ENCODE data around the gene MAST2. TPM values are rescaled to one million over a fixed set of nuclear protein-coding genes. Genes with fewer than 3 reads are reported as not detected.
"Not testable (repeated sequence)": the region's sequence is repeated elsewhere in the genome, so short reads cannot be mapped to it uniquely, and the experiment has no call there.

The MAST2 gene
- total and polyA plus RNA-seq, 2 donors (not counting 3 experiments of a cell fraction or from before 2014, with no cell fraction given), result 25.0 to 41.2 TPM

- Histone ChIP-seq H2AFZ (ENCODE audit: low read depth, low read length) (no peak overlapping the region), H3K79me2 (ENCODE audit: control insufficient read depth, insufficient read depth, low read length) (peaks cover 26% of the 10 kb centered on the region), H3K9me1 (replicated peaks; ENCODE audit: control insufficient read depth, extremely low read depth, insufficient read depth, low read length) (no peaks in the 10 kb centered on the region), H3K4me1 (ENCODE audit: control insufficient read depth, extremely low read depth, insufficient read depth, low read length) (no peaks in the 10 kb centered on the region), H3K9me3 (replicated peaks; ENCODE audit: control insufficient read depth, insufficient read depth, low read length) (no peaks in the 10 kb centered on the region), H3K27me3 (ENCODE audit: control insufficient read depth in 2 of 2, insufficient read depth in 2 of 2, low read length in 2 of 2) (no peaks in the 10 kb centered on the region), H3K27ac (ENCODE audit: insufficient read depth, low read depth, low read length) (no peak overlapping the region), H3K36me3 (ENCODE audit: control insufficient read depth in 2 of 2, extremely low read depth in 1 of 2, insufficient read depth in 2 of 2, low read length in 2 of 2) (no peaks in the 10 kb centered on the region), H3K9ac (replicated peaks; ENCODE audit: extremely low read depth, insufficient read depth, low read length) (no peak overlapping the region), H3K4me3 (replicated peaks in 1 of 3; ENCODE audit: insufficient read depth in 1 of 3, low read depth in 1 of 3, low read length in 3 of 3) (no peak overlapping the region), H4K20me1 (replicated peaks; ENCODE audit: control insufficient read depth, extremely low read depth, insufficient read depth, low read length) (no peaks in the 10 kb centered on the region), H3K4me2 (ENCODE audit: insufficient read depth, low read length) (no peak overlapping the region)
- intact Hi-C loops (cut with micrococcal nuclease) (no loop called here), dilution Hi-C loops (cut with MboI; ENCODE audit: extremely low pct_ligation_motif_present, low sequenced_read_pairs) (no loop called here)
- TF ChIP-seq JUN (IDR thresholded peaks at IDR 0.05; ENCODE audit: borderline replicate concordance, insufficient read depth, insufficient read length, low read depth) (no peak), GATA2 (IDR thresholded peaks at IDR 0.05; ENCODE audit: insufficient read depth, insufficient read length, low read depth, low read length) (no peak), POLR2AphosphoS5 (IDR thresholded peaks at IDR 0.05; ENCODE audit: insufficient read depth, low read depth, low read length) (no peak), FOS (IDR thresholded peaks at IDR 0.05; ENCODE audit: borderline replicate concordance, insufficient read depth, low read length) (no peak), POLR2A (IDR thresholded peaks at IDR 0.05; ENCODE audit: low read depth, low read length) (no peak), MAX (IDR thresholded peaks at IDR 0.05; ENCODE audit: insufficient read depth, insufficient read length) (no peak), CTCF (IDR thresholded peaks at IDR 0.05; ENCODE audit: extremely low read depth in 1 of 2, insufficient read depth in 1 of 2, low read depth in 1 of 2, low read length in 2 of 2) (no peak), MYC (IDR thresholded peaks at IDR 0.05; ENCODE audit: low read depth, low read length) (no peak), EZH2 (IDR thresholded peaks at IDR 0.05; ENCODE audit: borderline replicate concordance, low read depth, low read length, severe bottlenecking) (no peak)
- no peak for DNase-seq (ENCODE audit: low read depth, low spot score)
- CTCF ChIA-PET, result interaction anchor here (0.5 kb wide), 1 partner anchor 434 kb away, joined by 3 read pairs; no protein-coding TSS in a partner anchor
- no peak for FAIRE-seq
- POLR2A ChIA-PET, result no interaction called here
- BruUV-seq (replicated peaks), result no TSS peak
Observed at GRCh38 chr1:45857101-45857700, 53.8 kb downstream of the MAST2 start.

- FAIRE-seq; H3K27me3 ChIP-seq (ENCODE audit: control insufficient read depth in 2 of 2, insufficient read depth in 2 of 2, low read length in 2 of 2); POLR2A ChIA-PET; dilution Hi-C loops (cut with MboI; ENCODE audit: extremely low pct_ligation_motif_present, low sequenced_read_pairs); H2AFZ ChIP-seq (ENCODE audit: low read depth, low read length); H3K9me1 ChIP-seq (replicated peaks; ENCODE audit: control insufficient read depth, extremely low read depth, insufficient read depth, low read length); H3K9me3 ChIP-seq (replicated peaks; ENCODE audit: control insufficient read depth, insufficient read depth, low read length); intact Hi-C loops (cut with micrococcal nuclease); H3K4me2 ChIP-seq (ENCODE audit: insufficient read depth, low read length); BruUV-seq (replicated peaks); CTCF ChIA-PET; H3K36me3 ChIP-seq (ENCODE audit: control insufficient read depth in 2 of 2, extremely low read depth in 1 of 2, insufficient read depth in 2 of 2, low read length in 2 of 2); H4K20me1 ChIP-seq (replicated peaks; ENCODE audit: control insufficient read depth, extremely low read depth, insufficient read depth, low read length); H3K4me3 ChIP-seq (replicated peaks in 1 of 3; ENCODE audit: insufficient read depth in 1 of 3, low read depth in 1 of 3, low read length in 3 of 3); H3K27ac ChIP-seq (ENCODE audit: insufficient read depth, low read depth, low read length); H3K4me1 ChIP-seq (ENCODE audit: control insufficient read depth, extremely low read depth, insufficient read depth, low read length); H3K9ac ChIP-seq (replicated peaks; ENCODE audit: extremely low read depth, insufficient read depth, low read length); DNase-seq (ENCODE audit: low read depth, low spot score): not testable (repeated sequence)
- peaks cover 30% of the 10 kb centered on the region for H3K79me2 ChIP-seq (ENCODE audit: control insufficient read depth, insufficient read depth, low read length)
Observed at GRCh38 chr1:45857755-45858492, 54.5 kb downstream of the MAST2 start.

Measured in endothelial cell of umbilical vein (primary cell).